NB4 (cell line): ENCODE measurements around the gene RFX3.

Experiments used
- DNase-seq: peaks from one replicate; pipeline ENCODE4 v3.0.0; 2010; ENCODE audit warnings: low read depth
- H3K4me3 ChIP-seq: one replicate; pipeline ENCODE4 v1.5.1; 2011; ENCODE audit warnings: mild to moderate bottlenecking, low read depth, low read length, moderate library complexity
- MYC ChIP-seq: IDR thresholded peaks from 2 replicates; pipeline ENCODE4 v1.6.1; 2011; ENCODE audit warnings: low read depth, low read length
- POLR2A ChIP-seq: IDR thresholded peaks from 2 replicates; pipeline ENCODE4 v1.6.1; 2011; ENCODE audit warnings: mild to moderate bottlenecking; ENCODE audit not compliant: insufficient read length; ENCODE audit errors: extremely low read depth
- TF ChIP-seq, protein P1 (sequence below): IDR thresholded peaks from 2 replicates; pipeline ENCODE4 v1.6.1; 2011; ENCODE audit warnings: low read depth, low read length
- TF ChIP-seq, protein P2 (sequence below): IDR thresholded peaks from one replicate; pipeline ENCODE4 v1.5.1; 2012; ENCODE audit warnings: low read depth, low read length

RFX3 gene

DNA sequence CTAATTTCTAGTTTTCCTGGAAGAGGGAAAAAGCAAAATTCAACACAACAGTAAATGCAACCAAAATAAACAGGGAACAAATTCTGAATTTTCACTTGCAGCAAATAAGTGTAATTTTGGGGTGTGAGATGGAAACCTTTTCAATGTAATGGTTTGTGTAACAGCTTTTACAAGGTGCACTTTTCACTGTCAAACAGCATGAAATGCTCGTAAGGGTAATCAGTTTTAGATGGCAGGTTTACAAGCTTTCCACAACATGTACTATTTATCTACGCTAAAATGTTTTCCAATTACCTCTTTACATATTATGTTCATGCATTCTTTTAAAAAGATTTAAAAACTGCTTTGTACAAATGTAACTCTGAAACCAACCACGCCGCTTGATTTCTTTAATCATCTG is 115.3 kb downstream of the RFX3 start:
- TF ChIP-seq, protein P1, sequence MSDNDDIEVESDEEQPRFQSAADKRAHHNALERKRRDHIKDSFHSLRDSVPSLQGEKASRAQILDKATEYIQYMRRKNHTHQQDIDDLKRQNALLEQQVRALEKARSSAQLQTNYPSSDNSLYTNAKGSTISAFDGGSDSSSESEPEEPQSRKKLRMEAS: no peak
- TF ChIP-seq MYC (no peak), POLR2A (no peak)
- TF ChIP-seq, protein P2, sequence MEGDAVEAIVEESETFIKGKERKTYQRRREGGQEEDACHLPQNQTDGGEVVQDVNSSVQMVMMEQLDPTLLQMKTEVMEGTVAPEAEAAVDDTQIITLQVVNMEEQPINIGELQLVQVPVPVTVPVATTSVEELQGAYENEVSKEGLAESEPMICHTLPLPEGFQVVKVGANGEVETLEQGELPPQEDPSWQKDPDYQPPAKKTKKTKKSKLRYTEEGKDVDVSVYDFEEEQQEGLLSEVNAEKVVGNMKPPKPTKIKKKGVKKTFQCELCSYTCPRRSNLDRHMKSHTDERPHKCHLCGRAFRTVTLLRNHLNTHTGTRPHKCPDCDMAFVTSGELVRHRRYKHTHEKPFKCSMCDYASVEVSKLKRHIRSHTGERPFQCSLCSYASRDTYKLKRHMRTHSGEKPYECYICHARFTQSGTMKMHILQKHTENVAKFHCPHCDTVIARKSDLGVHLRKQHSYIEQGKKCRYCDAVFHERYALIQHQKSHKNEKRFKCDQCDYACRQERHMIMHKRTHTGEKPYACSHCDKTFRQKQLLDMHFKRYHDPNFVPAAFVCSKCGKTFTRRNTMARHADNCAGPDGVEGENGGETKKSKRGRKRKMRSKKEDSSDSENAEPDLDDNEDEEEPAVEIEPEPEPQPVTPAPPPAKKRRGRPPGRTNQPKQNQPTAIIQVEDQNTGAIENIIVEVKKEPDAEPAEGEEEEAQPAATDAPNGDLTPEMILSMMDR: no peak
- DNase-seq: no peak
- H3K4me3 ChIP-seq: no peak overlapping the region

DNA sequence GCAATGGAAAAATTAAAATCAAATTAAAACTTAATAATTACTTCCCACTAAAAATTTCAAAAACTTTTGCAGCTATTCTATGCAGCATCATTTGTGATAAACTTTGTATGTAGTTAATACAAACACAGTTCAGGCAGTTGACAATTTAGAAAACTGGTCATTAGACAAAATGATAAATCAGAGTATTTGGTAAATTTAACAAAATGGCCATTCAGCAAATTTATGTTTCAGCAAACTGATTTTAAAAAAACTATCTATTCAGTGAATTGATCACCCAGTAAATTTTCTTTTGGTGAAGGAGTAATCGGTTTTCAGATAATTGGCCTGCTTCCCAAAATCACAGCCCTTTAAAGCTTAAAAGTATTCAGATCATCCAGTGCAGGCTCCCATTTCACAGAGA is 116.3 kb downstream of the RFX3 start:
- TF ChIP-seq, protein P2: no peak
- no peak overlapping the region for H3K4me3 ChIP-seq
- no peak for DNase-seq

DNA sequence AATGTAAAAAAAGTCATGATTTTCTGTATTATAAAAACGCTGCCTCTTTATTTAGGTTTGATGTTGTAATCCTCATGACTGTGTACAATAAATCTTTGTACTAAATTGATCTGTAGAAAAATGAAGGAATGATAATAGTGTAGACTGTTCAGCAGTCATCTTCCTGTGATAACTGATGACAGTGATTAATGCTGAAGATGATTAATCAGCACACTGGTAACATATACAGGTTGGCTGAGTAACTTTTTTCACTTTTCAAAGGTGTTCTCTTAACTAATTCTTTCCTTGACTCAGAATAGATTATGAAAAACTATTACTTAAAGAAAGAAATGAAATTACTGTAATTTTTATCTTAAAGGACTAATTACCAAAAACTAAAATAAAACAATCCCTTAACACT is 122.5 kb downstream of the RFX3 start:
- no peak for TF ChIP-seq MYC
- TF ChIP-seq, protein P2: no peak
- TF ChIP-seq, protein P1: no peak
- TF ChIP-seq POLR2A: no peak
- H3K4me3 ChIP-seq: no peak overlapping the region
- no peak for DNase-seq

DNA sequence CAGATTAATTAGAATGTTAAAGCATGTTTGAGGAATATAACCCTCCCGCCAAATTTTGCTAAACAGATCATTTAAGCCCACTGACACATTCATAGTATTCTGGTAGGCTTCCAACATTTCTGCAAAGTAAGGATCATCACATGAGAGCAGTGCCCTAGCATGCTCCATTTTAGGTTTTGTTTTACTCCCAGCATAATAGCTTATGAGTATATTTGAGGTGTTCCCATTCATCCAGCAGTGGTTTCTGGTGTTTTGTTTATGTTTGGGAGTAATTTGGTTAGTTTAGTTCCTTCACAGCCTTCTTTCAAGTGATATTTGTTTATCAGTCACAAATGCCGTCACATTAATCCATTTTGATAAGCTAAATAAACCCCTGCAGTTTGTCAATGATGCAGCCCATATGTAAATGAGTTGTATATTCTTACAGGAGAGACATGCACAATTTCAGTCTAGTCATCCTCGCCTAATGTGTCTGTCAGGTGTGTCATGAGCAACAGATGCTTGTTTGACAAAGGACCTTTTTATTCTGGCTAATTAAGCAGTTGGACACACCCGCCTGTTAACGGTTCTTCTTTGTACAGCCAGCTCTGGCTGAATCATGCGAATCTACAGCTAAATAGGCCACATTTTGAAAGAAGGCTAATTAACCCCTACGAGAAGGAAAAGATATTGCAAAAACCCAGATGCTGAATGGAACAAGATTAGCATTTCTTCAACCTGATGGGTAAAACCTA is 124.4 kb downstream of the RFX3 start:
- TF ChIP-seq, protein P2: no peak
- TF ChIP-seq POLR2A: no peak
- TF ChIP-seq, protein P1: no peak
- TF ChIP-seq MYC: no peak
- no peak for DNase-seq
- no peak overlapping the region for H3K4me3 ChIP-seq

DNA sequence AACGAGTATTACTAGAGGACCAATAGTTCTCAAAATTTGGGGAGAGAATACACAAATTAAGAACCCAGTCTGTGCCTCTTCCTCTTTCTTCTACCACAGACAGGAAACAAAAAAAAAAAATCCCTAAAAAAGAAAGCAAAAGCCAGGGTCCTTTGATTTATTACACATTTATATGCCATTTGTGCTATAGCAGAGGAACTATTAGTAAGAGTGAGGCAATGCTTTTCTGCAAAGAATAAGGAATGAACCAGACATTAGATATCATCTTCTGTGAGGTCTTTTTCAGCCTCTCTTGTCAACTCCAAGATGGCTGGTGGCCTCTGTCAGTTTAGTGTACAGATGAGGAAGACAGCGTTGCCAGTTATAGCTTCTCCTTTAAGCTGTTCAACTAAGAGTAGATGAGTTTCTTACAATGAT is 127.6 kb downstream of the RFX3 start:
- peak; percentile 58 for DNase-seq
- no peak overlapping the region for H3K4me3 ChIP-seq
- TF ChIP-seq MYC: no peak
- TF ChIP-seq, protein P2: no peak
- no peak for TF ChIP-seq POLR2A
- TF ChIP-seq, protein P1: no peak

DNA sequence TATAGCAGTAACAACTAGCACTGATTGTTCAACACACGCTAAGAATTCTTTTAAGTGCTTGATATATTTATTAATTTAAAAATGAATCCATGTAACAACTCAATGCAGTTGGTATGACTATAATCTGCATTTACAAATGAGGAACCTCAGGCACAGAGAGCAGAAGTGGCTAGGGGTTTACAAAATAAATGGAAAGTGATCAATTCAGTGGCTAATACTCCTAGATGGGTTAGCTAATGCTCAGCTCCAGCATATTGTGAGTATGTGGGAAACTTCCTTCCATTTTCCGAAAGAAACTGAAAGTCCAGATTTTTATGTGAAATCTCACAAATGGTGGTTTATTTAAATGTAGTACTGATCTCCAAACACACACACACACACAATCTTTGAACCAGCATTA is 128.0 kb downstream of the RFX3 start:
- TF ChIP-seq MYC (no peak), POLR2A (no peak)
- TF ChIP-seq, protein P2: no peak
- TF ChIP-seq, protein P1: no peak
- DNase-seq: peak; percentile 19
- no peak overlapping the region for H3K4me3 ChIP-seq
